NCI-H146 (cell line): Measurements from ENCODE around the gene ASB18.
A peak's percentile ranks its signal among the peaks of the same experiment; 100 is the strongest.
"Not testable (repeated sequence)": the region's sequence is repeated elsewhere in the genome, so short reads cannot be mapped to it uniquely, and the experiment has no call there.

Experiments used
- DNase-seq: peaks from one replicate; lab custom pipeline; 2025; lab: John Stamatoyannopoulos, UW

ASB18 gene, protein sequence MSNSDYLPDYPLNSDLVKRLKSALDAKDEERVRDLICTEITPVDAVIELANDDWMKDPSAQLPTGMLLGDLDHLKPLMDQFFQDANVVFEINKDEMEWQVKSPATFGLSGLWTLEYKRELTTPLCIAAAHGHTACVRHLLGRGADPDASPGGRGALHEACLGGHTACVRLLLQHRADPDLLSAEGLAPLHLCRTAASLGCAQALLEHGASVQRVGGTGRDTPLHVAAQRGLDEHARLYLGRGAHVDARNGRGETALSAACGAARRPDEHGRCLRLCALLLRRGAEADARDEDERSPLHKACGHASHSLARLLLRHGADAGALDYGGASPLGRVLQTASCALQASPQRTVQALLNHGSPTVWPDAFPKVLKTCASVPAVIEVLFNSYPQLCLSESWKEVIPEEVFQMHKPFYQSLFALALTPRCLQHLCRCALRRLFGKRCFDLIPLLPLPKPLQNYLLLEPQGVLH

DNA sequence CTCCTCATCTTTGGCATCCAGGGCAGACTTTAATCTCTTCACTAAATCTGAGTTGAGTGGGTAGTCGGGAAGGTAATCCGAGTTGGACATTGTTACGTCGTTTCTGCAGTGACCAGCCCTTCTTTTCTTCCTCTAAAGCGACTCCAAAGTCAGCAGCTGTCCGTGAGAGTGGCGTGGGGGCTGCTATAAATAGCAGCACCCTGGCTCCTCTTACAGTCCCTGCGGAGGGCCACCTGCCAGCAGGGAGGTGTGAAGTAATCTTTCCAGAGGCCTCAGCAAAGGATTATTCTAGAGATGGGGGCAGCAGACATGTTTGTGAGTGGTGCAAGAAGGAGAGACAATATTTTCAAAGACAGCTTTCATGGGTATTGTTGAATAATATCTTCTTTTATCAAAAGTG, at the start of gene ASB18:
Gene ASB18, minus strand, starts transcription at position 151 of the 400 bp plus-strand sequence. Its CDS starts 61 bp downstream, at position 90.
- no peak for DNase-seq

DNA sequence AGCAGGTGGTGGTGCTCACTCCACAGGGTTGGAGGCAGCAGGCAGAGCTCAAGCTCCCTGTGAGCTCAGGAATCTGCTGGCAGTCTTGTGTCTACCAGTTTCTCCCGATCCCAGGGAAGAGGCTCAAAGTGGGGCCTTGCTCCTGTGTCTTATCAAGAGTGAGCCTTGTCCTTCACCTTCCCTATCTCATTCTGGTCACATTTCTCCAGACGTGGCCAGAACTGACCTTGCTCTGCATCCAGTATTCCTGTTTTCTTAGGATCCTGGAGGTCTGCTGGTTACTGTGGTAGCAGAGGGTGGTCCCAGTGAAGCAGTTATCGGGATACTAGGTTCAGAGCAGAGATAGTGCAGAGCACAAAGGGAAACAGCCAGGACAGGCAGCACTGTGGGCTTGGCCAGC, 47.1 kb upstream of the ASB18 start:
- no peak for DNase-seq

DNA sequence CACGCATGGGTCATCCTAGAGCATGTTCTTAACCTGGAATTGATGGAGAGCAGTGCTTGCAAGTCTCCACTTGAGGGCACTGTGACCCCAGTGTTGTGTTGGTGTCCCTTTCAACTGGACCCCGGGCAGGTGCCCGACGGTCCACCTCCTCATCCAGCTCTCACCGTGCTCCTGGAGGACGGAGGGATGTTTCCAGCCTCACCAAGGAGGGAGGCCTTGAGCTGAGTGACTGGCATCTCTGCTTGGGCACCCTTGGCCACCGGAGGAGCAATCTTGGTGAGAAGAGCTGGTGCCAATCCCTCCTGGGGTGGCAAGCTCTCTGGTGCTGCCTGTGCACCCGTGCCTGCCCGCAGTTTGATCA, 45.4 kb upstream of the ASB18 start:
- DNase-seq: peak; percentile 5

DNA sequence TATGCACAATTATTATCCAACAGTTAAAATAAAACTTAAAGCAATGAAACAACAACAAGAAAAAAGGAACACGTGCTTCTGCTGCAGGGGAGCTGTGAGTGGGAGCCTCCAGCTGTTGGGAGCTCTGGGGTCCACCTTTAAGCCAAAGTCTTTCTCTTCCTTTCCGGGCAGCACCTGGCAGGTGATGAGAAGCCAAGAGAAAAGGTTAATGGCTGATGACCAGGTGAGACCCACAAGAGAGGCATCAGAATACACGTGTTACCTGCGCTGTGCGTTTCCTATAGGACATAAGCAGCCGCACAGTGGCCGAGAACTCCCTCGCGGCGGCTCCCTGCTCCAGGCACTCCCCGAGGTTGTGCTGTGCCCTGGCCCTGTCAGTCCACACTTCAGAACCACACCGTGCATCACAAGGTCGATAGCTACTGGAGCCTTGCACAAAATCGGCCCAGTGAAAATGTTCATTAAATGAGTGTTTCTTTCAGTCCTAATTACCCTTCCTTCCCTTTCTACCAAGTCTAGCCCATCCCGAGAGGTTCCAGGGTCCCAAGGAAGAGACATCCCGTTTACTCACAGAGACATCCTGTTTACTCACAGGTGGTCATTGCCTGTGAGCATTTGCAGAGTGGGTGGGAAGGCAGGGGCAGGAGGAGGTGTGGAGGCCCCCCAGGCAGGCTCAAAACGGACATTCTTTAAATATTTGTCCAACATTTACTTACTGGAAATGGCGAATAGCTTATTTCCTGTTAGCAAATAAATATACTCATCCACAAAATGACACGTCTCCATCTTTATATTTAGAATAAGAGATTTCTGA, 44.9 kb upstream of the ASB18 start:
- no peak for DNase-seq

DNA sequence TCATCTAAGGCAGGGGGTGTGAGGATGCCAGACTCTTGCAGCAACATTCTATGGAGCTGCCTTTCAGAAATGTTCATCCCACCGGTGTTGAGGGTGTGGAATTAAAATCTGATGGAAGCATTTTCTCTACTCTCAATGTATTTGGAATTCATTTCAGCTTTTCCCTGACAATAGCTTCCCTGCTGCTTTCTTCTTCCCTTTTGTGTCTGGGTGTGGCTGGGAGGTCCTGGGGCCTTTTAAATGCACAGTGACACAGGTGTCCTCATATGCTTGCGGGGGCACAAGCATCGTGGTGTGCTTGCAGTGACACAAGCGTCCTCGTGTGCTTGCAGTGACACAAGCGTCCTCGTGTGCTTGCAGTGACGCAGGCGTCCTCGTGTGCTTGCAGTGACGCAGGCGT, 43.4 kb upstream of the ASB18 start:
- no peak for DNase-seq

DNA sequence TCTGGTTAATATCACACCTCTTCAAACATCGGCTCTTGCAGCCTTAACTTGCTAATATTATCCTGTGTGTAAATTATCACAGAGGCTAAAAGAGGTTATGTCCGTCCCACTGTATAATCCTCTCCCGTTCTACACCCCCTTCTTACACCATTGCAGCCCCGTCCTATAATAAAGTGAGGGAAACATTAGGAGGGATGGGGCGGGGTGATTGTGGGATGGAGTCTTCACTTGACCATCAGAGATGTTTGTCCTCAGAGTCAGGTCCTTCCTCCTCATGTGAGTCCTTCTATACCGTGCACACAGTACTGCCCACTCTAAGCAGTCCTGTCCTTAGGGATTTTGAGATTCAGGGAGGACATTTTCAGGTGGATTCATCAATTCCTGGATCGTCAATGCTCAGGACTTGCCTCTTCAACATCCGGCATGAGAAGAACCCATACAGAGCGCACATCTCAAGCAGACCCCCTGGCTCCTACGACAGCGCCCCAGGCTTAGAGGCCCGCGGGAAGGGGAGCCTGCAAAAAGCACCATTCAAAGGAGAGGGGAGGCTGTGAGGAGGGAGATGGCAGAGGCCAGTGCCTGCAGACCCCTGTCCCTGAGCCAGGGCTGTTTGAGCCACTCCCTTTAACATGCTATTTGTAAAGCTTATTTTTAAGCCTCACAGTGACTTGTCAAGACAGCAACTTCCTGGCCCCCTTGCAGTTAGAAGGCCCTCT, 42.8 kb upstream of the ASB18 start:
- no peak for DNase-seq

DNA sequence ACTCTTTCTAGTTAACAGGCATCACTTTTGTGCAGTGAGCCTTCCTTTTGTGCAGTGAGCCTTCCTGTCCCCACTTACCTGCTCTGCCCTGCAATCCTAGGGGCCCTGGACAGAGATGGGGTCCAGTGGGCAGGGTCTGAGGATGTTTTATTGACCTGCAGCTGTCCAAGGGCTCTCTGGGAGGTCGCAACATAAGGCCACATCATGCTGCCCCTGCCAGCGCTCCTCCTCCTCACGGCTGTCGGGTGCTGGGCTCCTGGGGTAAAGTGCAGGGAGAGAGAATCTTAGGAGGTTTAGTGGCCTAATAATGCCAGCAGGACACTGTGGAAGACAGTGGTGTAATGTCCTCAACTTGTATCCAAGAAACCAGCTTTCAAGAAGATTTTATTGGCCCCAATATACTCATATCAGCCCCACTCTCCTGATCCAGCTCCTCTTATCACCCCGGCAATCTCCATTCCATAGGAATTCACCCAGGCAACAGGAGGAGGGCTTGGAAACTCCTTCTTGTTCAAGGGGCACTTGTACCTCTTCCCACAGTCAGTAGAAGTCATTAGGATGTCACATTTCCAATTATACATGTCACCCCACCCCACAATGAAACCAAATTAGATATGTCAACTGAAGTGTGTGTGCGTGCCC, 41.9 kb upstream of the ASB18 start:
- DNase-seq: no peak

DNA sequence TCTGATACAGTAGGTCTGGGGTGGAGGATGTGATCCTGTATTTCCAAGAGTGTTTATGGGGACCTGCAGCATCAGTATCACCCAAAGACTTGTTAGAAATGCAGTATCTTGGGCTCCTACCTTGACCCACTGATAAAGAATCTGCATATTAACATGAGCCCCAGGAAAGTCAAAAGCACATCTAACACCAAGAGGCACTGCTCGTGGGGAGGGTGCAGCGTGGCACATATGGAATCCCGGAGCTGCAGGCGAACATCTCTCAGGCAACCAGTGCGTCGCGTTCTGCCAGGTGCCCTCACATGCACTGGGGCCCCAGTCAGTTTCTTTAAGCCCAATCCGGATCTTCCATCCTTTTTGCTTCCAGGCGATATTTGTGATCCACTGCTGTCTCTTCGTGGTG, 41.3 kb upstream of the ASB18 start:
- DNase-seq: no peak

DNA sequence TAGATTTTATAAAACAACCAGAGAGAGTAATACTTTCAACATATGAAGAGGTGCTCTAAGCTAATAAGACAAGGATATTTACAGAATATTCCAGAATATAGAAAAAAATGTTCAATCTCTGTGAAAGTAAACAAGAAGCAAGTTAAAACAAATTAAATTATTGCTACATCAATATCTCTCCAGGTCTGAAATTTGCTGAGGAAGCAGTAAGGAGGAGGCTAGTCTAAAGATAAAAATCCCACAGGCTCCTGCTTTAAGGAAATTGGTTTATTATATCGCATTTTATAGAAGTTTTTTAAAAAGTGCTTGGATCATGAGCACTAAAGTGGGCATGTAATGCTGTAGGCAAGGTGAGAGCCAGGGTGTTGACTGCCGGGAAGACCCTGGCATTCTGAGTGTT, 39.7 kb upstream of the ASB18 start:
- DNase-seq: no peak

DNA sequence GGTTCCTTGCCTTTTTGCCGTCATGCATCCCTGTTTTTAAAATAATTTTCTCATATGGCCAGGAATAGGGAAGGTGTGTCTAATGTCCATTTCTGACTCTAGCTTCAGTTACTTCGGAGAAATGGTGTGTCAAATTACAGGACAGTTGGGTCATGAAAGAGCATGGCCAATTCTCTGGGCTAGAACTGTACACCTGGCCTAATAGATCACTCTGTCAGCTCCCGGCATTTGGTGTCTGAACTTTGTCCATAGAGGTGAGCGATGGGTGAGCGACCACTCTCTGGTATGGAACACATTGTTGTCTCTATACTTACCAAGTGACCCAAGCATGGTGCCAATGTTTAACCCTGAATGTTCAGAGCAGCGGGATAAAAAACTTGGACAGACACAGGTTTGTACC, 38.3 kb upstream of the ASB18 start:
- DNase-seq: no peak

DNA sequence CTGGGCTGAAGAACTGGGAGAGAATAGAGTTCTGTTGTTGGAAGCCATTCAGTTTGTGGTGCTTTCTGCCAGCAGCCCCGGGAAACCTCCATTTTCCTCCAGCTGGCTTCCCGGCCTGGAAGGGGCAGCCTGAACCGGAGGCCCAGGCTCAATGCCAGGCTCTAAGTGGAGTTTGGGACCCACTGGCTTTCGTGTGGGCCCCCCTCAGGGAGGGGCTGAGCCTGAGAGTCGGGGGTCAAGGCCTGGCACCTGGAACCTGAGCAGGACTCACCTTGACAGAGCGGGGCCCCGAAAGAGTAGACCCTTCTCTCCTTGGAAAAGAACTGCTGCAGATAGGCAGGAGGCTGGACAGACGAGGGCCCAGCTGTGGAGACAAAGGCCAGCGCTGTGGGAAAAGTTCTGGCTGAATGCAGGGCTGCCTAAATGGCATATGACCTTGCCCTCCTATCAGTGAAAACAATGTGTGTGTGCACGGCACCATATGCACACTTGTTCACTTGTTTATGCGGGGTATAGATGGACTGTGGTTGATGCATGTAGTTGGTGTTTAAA, 34.8 kb upstream of the ASB18 start:
- DNase-seq: no peak

DNA sequence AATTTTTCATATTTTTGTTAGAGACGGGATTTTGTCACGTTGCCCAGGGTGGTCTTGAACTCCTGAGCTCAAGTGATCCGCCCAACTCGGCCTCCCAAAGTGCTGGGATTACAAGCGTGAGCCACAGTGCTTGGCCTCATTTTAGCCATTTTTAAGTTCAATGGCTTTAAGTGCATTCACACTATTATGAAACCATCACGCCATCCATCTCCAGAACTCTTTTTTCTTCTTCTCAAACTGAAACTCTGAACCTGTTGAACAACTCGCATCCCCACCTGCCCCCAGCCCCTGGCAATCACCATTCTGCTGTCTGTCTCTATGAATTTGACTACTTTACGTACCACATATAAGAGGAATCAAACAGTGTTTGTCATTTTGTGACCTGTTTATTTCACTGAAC, 31.3 kb upstream of the ASB18 start:
- no peak for DNase-seq

DNA sequence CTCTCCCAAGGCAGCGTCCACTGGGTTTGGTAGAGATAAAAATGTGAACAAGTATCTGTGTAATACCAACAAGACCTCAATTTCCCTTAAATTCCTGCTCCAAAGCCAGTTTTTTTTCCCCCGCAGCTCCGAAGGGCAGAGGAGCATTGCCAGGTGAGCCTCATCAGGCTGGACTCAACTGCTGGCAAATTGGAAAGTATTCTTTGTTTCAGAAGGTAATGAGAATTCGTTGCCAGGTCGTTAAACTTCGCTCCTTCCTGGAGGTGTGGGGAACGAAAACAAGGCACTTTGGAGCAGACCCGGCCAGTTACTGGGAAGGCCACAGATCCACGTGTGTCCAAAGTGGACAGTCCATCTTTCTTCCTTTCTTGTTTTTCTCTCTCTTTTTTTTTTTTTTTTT, 30.4 kb upstream of the ASB18 start:
- DNase-seq: no peak

DNA sequence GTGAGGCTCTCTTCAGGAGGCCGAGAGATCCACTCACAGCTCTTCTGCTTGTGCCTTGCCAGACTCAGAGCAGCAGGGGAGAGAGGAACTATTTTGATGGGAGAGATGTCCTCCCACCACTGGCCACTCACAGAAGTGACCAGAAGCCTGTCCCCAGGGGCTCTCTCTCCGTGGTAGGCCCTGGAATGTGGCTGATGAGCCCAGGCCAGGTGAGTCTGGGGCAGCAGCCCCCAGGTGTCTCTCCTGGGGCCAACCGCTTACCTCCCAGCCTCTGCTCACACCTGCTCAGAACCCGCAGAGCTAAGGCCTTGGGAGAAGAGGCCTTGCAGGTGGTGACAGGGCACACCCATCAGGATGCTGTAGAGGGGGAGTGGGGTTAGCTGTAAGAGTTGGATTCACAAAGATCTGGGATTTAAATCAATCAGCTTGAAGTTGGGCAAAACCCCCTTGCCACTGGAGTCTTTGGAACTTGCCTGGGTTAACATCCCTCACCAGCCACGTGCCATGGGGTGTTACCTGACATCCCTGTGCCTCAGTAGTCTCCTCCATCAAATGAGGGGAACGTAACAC, 29.1 kb upstream of the ASB18 start:
- DNase-seq: no peak

DNA sequence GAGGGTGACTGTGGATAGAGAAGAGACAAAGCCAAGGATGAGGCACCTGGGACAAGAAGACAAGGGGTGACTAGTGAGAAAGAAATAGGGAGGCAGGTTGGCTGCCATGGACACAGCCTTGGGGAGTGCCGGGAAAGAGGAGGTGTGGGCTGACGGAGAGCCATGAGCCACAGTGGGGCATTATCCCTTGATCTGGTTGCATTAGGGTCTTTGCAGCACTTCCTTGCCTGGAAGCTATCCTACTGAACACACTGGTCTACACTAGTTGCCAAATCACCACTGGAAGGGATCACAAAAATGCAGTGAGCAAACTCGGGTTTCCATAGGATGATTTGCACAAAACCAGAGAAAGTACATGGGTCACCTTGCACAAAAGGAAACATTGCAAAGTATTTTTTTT, 27.7 kb upstream of the ASB18 start:
- DNase-seq: no peak

DNA sequence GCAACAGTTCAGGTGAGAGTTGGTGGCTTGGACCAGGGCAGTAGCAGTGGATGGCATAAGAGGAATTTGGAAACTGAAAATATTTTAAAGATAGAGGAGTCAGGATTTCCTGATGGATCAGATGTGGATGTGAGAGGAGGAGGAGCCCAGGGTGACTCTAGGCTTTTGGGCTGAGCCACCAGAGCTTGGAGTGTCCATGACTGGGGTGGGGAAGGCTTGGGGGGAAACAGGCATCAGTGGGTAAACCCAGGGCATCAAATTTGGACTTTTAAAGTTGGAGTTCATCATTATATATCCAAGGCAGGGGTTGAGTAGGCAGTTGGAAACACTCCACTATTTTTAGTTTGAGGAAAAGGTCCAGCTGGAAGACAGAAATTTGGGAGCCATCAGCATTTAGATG, 27.3 kb upstream of the ASB18 start:
- no peak for DNase-seq

DNA sequence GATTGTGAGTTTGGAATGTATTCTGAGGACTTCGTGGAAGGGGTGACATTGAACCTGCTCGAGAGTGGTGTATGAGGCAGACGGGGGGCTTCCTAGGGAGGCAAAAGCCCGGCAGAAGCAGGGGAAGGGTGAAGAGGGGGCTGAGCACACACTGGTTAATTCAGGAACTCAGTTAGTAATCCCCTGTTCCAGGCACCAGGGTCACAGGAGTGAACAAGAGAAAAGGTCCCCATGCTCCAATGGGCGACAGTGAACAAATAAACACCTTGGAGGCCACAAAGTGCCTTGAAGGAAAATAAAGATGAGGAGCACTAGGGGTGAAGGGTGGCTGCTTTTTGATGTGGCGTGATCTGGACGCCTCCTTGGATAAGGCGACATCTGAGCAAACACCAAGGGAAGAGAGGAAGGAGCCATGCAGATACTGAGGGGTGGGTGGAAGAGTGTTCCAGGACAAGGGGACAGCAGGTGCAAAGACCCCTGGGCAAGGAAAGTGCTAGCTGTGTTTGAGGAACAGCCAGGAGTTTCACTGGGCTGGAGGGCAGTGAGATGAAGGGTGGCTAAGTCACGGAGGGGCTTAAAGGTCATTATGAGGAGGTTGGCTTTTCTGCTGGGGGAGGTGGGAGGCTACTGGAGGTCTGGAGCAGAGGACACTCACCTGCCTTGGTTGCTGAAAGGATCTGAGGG, 26.7 kb upstream of the ASB18 start:
- DNase-seq: no peak

DNA sequence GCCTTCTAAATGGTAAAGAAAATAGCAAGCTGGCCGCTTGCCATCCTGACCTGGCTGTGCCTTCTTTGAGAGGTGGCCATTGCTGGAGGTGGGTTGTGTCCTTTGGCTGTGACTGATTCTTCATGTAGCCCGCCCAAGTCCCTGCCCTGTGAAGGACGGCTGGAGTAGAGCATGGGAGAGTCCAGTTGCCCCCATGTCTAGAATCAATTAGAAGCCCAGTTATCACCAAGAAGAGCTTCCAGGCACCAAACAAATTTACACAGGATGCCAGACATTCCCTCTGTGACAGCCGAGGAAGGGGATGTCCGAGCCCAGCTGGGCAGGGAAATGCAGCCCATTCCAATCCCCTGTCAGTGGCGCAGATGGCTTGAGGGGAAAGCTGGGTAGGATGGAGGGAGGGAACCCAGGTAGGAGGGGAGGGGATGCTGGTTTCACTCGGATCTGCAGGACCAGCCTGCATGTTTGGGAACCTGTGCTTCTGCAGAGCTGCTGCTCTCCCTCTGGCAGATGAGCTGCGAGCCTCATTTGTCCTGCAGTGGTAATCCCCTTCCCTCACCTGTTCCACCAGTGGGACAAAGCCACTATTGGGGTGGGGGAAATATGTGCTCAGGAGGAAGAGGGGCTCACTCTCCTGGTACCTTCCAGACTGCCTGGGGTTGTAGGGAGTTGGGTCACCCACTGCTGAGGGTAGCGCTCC, 25.7 kb upstream of the ASB18 start:
- no peak for DNase-seq

DNA sequence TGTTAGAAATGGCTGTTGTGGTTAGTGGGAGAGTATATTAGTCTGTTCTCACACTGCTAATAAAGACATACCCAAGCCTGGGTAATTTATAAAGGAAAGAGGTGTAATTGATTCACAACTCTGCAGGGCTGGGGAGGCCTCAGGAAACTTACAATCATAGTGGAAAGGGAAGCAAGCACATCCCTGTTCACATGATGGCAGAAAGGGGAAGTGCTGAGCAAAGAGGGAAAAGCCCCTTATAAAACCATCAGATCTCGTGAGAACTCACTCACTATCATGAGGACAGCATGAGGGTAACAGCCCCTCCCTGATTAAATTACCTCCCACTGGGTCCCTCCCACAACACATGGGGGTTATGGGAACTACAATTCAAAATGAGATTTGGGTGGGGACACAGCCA, 24.2 kb upstream of the ASB18 start:
- DNase-seq: not testable (repeated sequence)

DNA sequence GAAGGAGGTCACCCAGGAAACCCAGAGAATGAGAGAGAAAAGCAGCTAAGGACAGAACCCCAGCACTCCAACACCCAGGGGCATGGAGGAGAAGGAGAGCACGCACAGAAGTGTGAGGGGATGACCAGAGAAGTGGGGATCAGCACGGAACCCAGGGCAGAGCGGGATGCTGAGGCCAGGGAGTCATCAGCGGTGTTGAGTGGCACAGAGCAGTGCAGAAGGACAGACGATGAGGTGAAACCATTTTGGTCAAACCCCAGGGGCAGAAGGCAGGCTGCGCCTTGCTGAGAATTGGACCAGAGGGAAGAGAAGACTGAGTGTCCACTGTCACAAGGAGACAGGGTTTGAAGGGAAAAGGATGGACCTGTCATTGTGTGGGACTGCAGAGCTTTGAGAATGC, 23.4 kb upstream of the ASB18 start:
- DNase-seq: no peak
